Naive B cell (primary cell): ENCODE results near the gene ZBTB20. TPM values are rescaled to one million over a fixed set of nuclear protein-coding genes. Genes with fewer than 3 reads are reported as not detected.
A peak's percentile ranks its signal among the peaks of the same experiment; 100 is the strongest.

Source experiments
- ATAC-seq, 2 donors: fragments of 150-1000 bp; cut with Tn5 transposase; 2 replicates each; pipeline ENCODE4 v1.10.0; 2021; ENCODE audit warnings: low read depth in 2 of 2, mild to moderate bottlenecking in 2 of 2, moderate library complexity in 2 of 2
- DNase-seq: peaks from one replicate; pipeline ENCODE4 v3.0.0; 2022
- H3K27ac Mint-ChIP-seq, 6 donors: one replicate each; pipeline ENCODE4 v1.8.0; 2020 to 2022; ENCODE audit warnings: mild to moderate bottlenecking in 6 of 6, mixed read lengths in 6 of 6, moderate library complexity in 5 of 6, inconsistent platforms in 2 of 6
- H3K27me3 Mint-ChIP-seq, 3 donors: one replicate each; pipeline ENCODE4 v1.8.0; 2021 to 2022; ENCODE audit warnings: mixed read lengths in 3 of 3, mild to moderate bottlenecking in 1 of 3
- H3K36me3 Mint-ChIP-seq, 2 donors: one replicate each; pipeline ENCODE4 v1.8.0; 2020 to 2022; ENCODE audit warnings: mixed read lengths in 2 of 2, inconsistent platforms in 1 of 2, mild to moderate bottlenecking in 1 of 2
- H3K4me1 Mint-ChIP-seq, 3 donors: one replicate each; pipeline ENCODE4 v1.8.0; 2020 to 2022; ENCODE audit warnings: mixed read lengths in 3 of 3, inconsistent platforms in 1 of 3, mild to moderate bottlenecking in 1 of 3, moderate library complexity in 1 of 3
- H3K4me3 Mint-ChIP-seq, 8 donors: one replicate each; pipeline ENCODE4 v1.8.0; 2020 to 2022; ENCODE audit warnings: mild to moderate bottlenecking in 8 of 8, mixed read lengths in 8 of 8, moderate library complexity in 8 of 8, inconsistent platforms in 2 of 8
- H3K9me3 Mint-ChIP-seq, 7 donors: one replicate each; pipeline ENCODE4 v1.8.0; 2020 to 2022; ENCODE audit warnings: mixed read lengths in 7 of 7, mild to moderate bottlenecking in 5 of 7, inconsistent platforms in 2 of 7, moderate library complexity in 1 of 7
- polyA plus RNA-seq, 6 donors: library from polyadenylated mRNA; unstranded; fragments of 300-500 nt; fragmentation: Illumina TruSeq; gene quantifications; one replicate each; pipeline ENCODE4 v1.2.3, GENCODE V29; 2021; ENCODE audit warnings: low read depth in 6 of 6

The ZBTB20 gene
- polyA plus RNA-seq, 6 donors from 2014 or later: 20.4 to 38.5 (median 34.6) TPM

- H3K36me3 Mint-ChIP-seq: peaks cover 27 to 29% of the 10 kb centered on the region in 2 donors
- H3K4me1 Mint-ChIP-seq: peaks cover 2 to 17% (median 15%) of the 10 kb centered on the region in 3 donors
- ATAC-seq: no peak
- no peak overlapping the region for H3K27ac Mint-ChIP-seq
- no peak overlapping the region for H3K4me3 Mint-ChIP-seq
- no peaks in the 10 kb centered on the region for H3K27me3 Mint-ChIP-seq
- peaks cover 0 to 7% (median 2%) of the 10 kb centered on the region in 7 donors for H3K9me3 Mint-ChIP-seq
- no peak for DNase-seq
These were observed 584.5 kb downstream of the ZBTB20 start for GRCh38 chr3:114562557-114562956.

GRCh38 chr3:114558271-114558670, 588.8 kb downstream of the ZBTB20 start:
- Mint-ChIP-seq H3K9me3 (peaks cover 0 to 2% (median 0%) of the 10 kb centered on the region in 7 donors), H3K4me3 (no peak overlapping the region), H3K36me3 (peaks cover 4 to 7% of the 10 kb centered on the region in 2 donors), H3K27ac (no peak overlapping the region), H3K4me1 (no peaks in the 10 kb centered on the region), H3K27me3 (no peaks in the 10 kb centered on the region)
- DNase-seq (no peak), ATAC-seq (no peak)

GRCh38 chr3:114557791-114558190, 589.3 kb downstream of the ZBTB20 start:
- no peaks in the 10 kb centered on the region for H3K27me3 Mint-ChIP-seq
- peaks cover 4 to 7% of the 10 kb centered on the region in 2 donors for H3K36me3 Mint-ChIP-seq
- ATAC-seq (no peak), DNase-seq (no peak)
- H3K9me3 Mint-ChIP-seq: peaks cover 0 to 2% (median 0%) of the 10 kb centered on the region in 7 donors
- no peak overlapping the region for H3K27ac Mint-ChIP-seq
- H3K4me3 Mint-ChIP-seq: no peak overlapping the region
- no peaks in the 10 kb centered on the region for H3K4me1 Mint-ChIP-seq

- H3K36me3 Mint-ChIP-seq: peaks cover 0 to 7% of the 10 kb centered on the region in 2 donors
- no peaks in the 10 kb centered on the region for H3K27me3 Mint-ChIP-seq
- no peak for DNase-seq
- H3K4me1 Mint-ChIP-seq: no peaks in the 10 kb centered on the region
- no peaks in the 10 kb centered on the region for H3K9me3 Mint-ChIP-seq
- no peak overlapping the region for H3K4me3 Mint-ChIP-seq
- ATAC-seq: no peak
- no peak overlapping the region for H3K27ac Mint-ChIP-seq
These were observed 590.4 kb downstream of the ZBTB20 start for GRCh38 chr3:114556657-114557213.

- H3K27ac Mint-ChIP-seq: no peak overlapping the region
- no peaks in the 10 kb centered on the region for H3K4me1 Mint-ChIP-seq
- H3K9me3 Mint-ChIP-seq: no peaks in the 10 kb centered on the region
- H3K36me3 Mint-ChIP-seq: peaks cover 0 to 7% of the 10 kb centered on the region in 2 donors
- DNase-seq: no peak
- H3K4me3 Mint-ChIP-seq: no peak overlapping the region
- H3K27me3 Mint-ChIP-seq: no peaks in the 10 kb centered on the region
- no peak for ATAC-seq
These were observed 592.4 kb downstream of the ZBTB20 start for GRCh38 chr3:114554731-114555130.

GRCh38 chr3:114553949-114554593, 593.0 kb downstream of the ZBTB20 start:
- Mint-ChIP-seq H3K9me3 (no peaks in the 10 kb centered on the region), H3K4me1 (no peaks in the 10 kb centered on the region), H3K27me3 (no peaks in the 10 kb centered on the region), H3K27ac (no peak overlapping the region), H3K36me3 (peaks cover 0 to 7% of the 10 kb centered on the region in 2 donors), H3K4me3 (no peak overlapping the region)
- no peak for ATAC-seq
- DNase-seq: no peak

- no peak for ATAC-seq
- Mint-ChIP-seq H3K4me1 (no peaks in the 10 kb centered on the region), H3K4me3 (no peak overlapping the region), H3K27ac (no peak overlapping the region), H3K9me3 (no peaks in the 10 kb centered on the region), H3K27me3 (no peaks in the 10 kb centered on the region), H3K36me3 (peaks cover 0 to 7% of the 10 kb centered on the region in 2 donors)
- DNase-seq: no peak
These were observed 594.6 kb downstream of the ZBTB20 start for GRCh38 chr3:114552527-114552812.

- ATAC-seq: no peak
- Mint-ChIP-seq H3K27me3 (no peaks in the 10 kb centered on the region), H3K27ac (peak overlapping the region in 2 of 6 donors; percentile 33 to 59), H3K4me3 (no peak overlapping the region), H3K4me1 (no peaks in the 10 kb centered on the region), H3K9me3 (no peaks in the 10 kb centered on the region), H3K36me3 (peaks cover 0 to 7% of the 10 kb centered on the region in 2 donors)
- no peak for DNase-seq
These were observed 595.1 kb downstream of the ZBTB20 start for GRCh38 chr3:114551770-114552526.

- H3K9me3 Mint-ChIP-seq: no peaks in the 10 kb centered on the region
- H3K4me1 Mint-ChIP-seq: no peaks in the 10 kb centered on the region
- peaks cover 0 to 7% of the 10 kb centered on the region in 2 donors for H3K36me3 Mint-ChIP-seq
- no peak overlapping the region for H3K4me3 Mint-ChIP-seq
- no peak for DNase-seq
- no peak for ATAC-seq
- no peak overlapping the region for H3K27ac Mint-ChIP-seq
- no peaks in the 10 kb centered on the region for H3K27me3 Mint-ChIP-seq
These were observed 596.9 kb downstream of the ZBTB20 start for GRCh38 chr3:114550165-114550564.

- Mint-ChIP-seq H3K4me3 (no peak overlapping the region), H3K4me1 (peaks cover 0 to 5% (median 0%) of the 10 kb centered on the region in 3 donors), H3K36me3 (no peaks in the 10 kb centered on the region), H3K9me3 (no peaks in the 10 kb centered on the region), H3K27ac (no peak overlapping the region), H3K27me3 (no peaks in the 10 kb centered on the region)
- ATAC-seq (no peak), DNase-seq (no peak)
These were observed 601.9 kb downstream of the ZBTB20 start for GRCh38 chr3:114545193-114545592.

- Mint-ChIP-seq H3K4me3 (no peak overlapping the region), H3K36me3 (no peaks in the 10 kb centered on the region)
- no peak for ATAC-seq
These were observed 604.7 kb downstream of the ZBTB20 start for GRCh38 chr3:114542359-114542758.

GRCh38 chr3:114539525-114539924, 607.6 kb downstream of the ZBTB20 start:
- Mint-ChIP-seq H3K9me3 (peaks cover 0 to 9% (median 0%) of the 10 kb centered on the region in 7 donors), H3K4me1 (peaks cover 18 to 29% (median 22%) of the 10 kb centered on the region in 3 donors), H3K36me3 (peaks cover 0 to under 1% of the 10 kb centered on the region in 2 donors), H3K27me3 (no peaks in the 10 kb centered on the region), H3K27ac (peak overlapping the region in 3 of 6 donors; percentile 1 to 77 (median 22)), H3K4me3 (no peak overlapping the region)
- ATAC-seq (no peak), DNase-seq (no peak)

More at GRCh38 chr3:114542359-114542758, 604.7 kb downstream of the ZBTB20 start:
- Mint-ChIP-seq H3K4me1 (peaks cover 13 to 23% (median 18%) of the 10 kb centered on the region in 3 donors), H3K9me3 (peaks cover 0 to under 1% (median 0%) of the 10 kb centered on the region in 7 donors), H3K27ac (no peak overlapping the region), H3K27me3 (no peaks in the 10 kb centered on the region)
- no peak for DNase-seq

GRCh38 chr3:114538211-114538610, 608.9 kb downstream of the ZBTB20 start:
- Mint-ChIP-seq H3K9me3 (peaks cover 0 to 16% (median 0%) of the 10 kb centered on the region in 7 donors), H3K27ac (peak overlapping the region in 3 of 6 donors; percentile 26 to 59 (median 29)), H3K27me3 (no peaks in the 10 kb centered on the region), H3K36me3 (peaks cover 8 to 11% of the 10 kb centered on the region in 2 donors), H3K4me1 (peaks cover 18 to 32% (median 22%) of the 10 kb centered on the region in 3 donors), H3K4me3 (peak overlapping the region in 2 of 8 donors; percentile 29 to 54)
- DNase-seq: no peak
- peak in 1 of 2 donors; percentile 66 for ATAC-seq

GRCh38 chr3:114528517-114528916, 618.6 kb downstream of the ZBTB20 start:
- no peaks in the 10 kb centered on the region for H3K27me3 Mint-ChIP-seq

More at GRCh38 chr3:114528517-114528916, 618.6 kb downstream of the ZBTB20 start:
- DNase-seq (no peak), ATAC-seq (no peak)
- Mint-ChIP-seq H3K36me3 (peaks cover 11 to 25% of the 10 kb centered on the region in 2 donors), H3K9me3 (peaks cover 0 to 9% (median 2%) of the 10 kb centered on the region in 7 donors), H3K27ac (no peak overlapping the region), H3K4me3 (no peak overlapping the region), H3K4me1 (peaks cover 0 to 4% (median 2%) of the 10 kb centered on the region in 3 donors)
